OCI-LY3 (cell line): Measurements from ENCODE around the gene P3H2.

ENCODE experiments used
- H2AFZ ChIP-seq: fragments of 200-600, 300-600 bp; shearing (Covaris generic); 2 replicates; pipeline ENCODE4 v1.6.0; 2014; ENCODE audit warnings: antibody characterized with exemption, low read depth, low read length
- H3K27ac ChIP-seq: fragments of 200-600, 300-600 bp; sonication (generic); 2 replicates; pipeline ENCODE4 v1.5.1; 2014; ENCODE audit warnings: mild to moderate bottlenecking, low read length, moderate library complexity, mixed read lengths
- H3K27me3 ChIP-seq: fragments of 200-600, 300-600 bp; sonication (generic); 2 replicates; pipeline ENCODE4 v1.6.1; 2014; ENCODE audit warnings: low read depth, low read length, mixed read lengths
- H3K36me3 ChIP-seq: fragments of 200-600, 300-600 bp; sonication (generic); replicated peaks from 2 replicates; pipeline ENCODE3; 2014; ENCODE audit warnings: low read depth, low read length, mixed read lengths
- H3K4me1 ChIP-seq: fragments of 300-600, 200-600 bp; sonication (generic); 2 replicates; pipeline ENCODE4 v1.6.1; 2014; ENCODE audit warnings: low read length, mixed read lengths
- H3K4me2 ChIP-seq: fragments of 200-600, 300-600 bp; sonication (generic); 2 replicates; pipeline ENCODE4 v1.6.1; 2014; ENCODE audit warnings: low read length, mixed read lengths
- H3K4me3 ChIP-seq: fragments of 300-600, 200-600 bp; sonication (generic); 2 replicates; pipeline ENCODE4 v1.5.1; 2014; ENCODE audit warnings: antibody characterized with exemption, mild to moderate bottlenecking, low read length, moderate library complexity
- H3K79me2 ChIP-seq: fragments of 300-600, 200-600 bp; shearing (Covaris generic); 2 replicates; pipeline ENCODE4 v1.6.1; 2014; ENCODE audit warnings: mild to moderate bottlenecking, low read length, mixed read lengths
- H3K9ac ChIP-seq: fragments of 300-600, 200-600 bp; shearing (Covaris generic); 2 replicates; pipeline ENCODE4 v1.6.0; 2014; ENCODE audit warnings: mild to moderate bottlenecking, low read length, moderate library complexity
- H3K9me3 ChIP-seq: fragments of 200-600, 300-600 bp; shearing (Covaris generic); 2 replicates; pipeline ENCODE4 v1.6.1; 2014; ENCODE audit warnings: low read length, mixed read lengths; ENCODE audit not compliant: insufficient read depth
- H4K20me1 ChIP-seq: fragments of 200-600, 300-600 bp; sonication (generic); 2 replicates; pipeline ENCODE4 v1.6.1; 2016; ENCODE audit warnings: low read length, mixed read lengths; ENCODE audit not compliant: insufficient read depth
- EZH2phosphoT487 ChIP-seq: fragments of 200-600 bp; shearing (Covaris generic); IDR thresholded peaks from 2 replicates; pipeline ENCODE4 v1.6.1; 2018; ENCODE audit warnings: antibody characterized with exemption, mixed run types, low read depth
- TF ChIP-seq, protein P1 (sequence below): fragments of 200-600, 300-600 bp; sonication (generic); IDR thresholded peaks from 2 replicates; pipeline ENCODE4 v1.5.1; 2014; ENCODE audit warnings: antibody characterized with exemption, low read length, low read depth

Gene P3H2

DNA sequence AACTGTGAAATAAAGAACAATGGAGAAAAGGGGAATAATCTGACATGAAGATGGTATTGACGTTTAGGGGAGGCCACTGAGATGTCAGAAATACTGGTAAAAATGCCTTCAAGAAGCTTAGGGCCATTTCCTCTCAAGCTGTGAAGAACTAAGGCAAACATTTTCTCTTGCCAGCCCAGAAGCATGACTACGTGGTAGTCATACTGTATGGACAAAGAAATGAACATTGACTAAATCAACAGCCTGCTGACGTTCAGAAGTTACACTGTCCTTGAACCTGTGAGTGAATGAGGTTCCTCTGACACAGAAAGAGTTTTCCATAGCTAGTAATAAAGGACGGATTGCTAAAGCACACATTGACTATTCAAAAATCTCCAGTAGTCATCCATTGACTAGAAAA, 121.0 kb downstream of the P3H2 start:
- Histone ChIP-seq H2AFZ (no peak overlapping the region), H4K20me1 (no peaks in the 10 kb centered on the region), H3K9me3 (no peaks in the 10 kb centered on the region), H3K4me3 (no peak overlapping the region), H3K36me3 (no peaks in the 10 kb centered on the region), H3K4me2 (no peak overlapping the region), H3K4me1 (no peaks in the 10 kb centered on the region), H3K9ac (no peak overlapping the region), H3K27ac (no peak overlapping the region), H3K27me3 (no peaks in the 10 kb centered on the region), H3K79me2 (no peaks in the 10 kb centered on the region)
- no peak for TF ChIP-seq EZH2phosphoT487
- TF ChIP-seq, protein P1, sequence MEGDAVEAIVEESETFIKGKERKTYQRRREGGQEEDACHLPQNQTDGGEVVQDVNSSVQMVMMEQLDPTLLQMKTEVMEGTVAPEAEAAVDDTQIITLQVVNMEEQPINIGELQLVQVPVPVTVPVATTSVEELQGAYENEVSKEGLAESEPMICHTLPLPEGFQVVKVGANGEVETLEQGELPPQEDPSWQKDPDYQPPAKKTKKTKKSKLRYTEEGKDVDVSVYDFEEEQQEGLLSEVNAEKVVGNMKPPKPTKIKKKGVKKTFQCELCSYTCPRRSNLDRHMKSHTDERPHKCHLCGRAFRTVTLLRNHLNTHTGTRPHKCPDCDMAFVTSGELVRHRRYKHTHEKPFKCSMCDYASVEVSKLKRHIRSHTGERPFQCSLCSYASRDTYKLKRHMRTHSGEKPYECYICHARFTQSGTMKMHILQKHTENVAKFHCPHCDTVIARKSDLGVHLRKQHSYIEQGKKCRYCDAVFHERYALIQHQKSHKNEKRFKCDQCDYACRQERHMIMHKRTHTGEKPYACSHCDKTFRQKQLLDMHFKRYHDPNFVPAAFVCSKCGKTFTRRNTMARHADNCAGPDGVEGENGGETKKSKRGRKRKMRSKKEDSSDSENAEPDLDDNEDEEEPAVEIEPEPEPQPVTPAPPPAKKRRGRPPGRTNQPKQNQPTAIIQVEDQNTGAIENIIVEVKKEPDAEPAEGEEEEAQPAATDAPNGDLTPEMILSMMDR = no peak

DNA sequence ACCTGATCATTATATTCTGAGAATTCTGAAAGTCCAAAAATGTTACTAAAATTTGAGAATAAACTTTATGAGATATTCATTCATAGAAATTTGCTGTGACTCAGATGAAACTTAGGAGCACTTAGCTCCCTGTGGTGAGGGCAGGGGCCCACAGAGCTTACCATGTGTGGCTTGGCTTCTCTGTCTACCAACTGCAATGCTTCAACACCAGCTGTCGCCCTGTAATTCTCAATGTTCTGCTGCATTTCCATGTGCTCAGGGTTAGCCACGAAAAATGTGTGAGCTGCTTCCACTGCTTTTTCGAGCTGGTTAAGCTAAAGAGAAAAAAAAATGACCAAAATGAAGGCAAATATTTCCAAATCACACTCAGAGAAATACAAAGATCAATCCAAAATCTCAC, 125.6 kb downstream of the P3H2 start:
- Histone ChIP-seq H3K9ac (no peak overlapping the region), H4K20me1 (no peaks in the 10 kb centered on the region), H3K27me3 (no peaks in the 10 kb centered on the region), H3K27ac (no peak overlapping the region), H3K79me2 (no peaks in the 10 kb centered on the region), H2AFZ (no peak overlapping the region), H3K36me3 (no peaks in the 10 kb centered on the region), H3K4me3 (no peak overlapping the region), H3K4me1 (no peaks in the 10 kb centered on the region), H3K4me2 (no peak overlapping the region), H3K9me3 (no peaks in the 10 kb centered on the region)
- TF ChIP-seq, protein P1 = no peak
- no peak for TF ChIP-seq EZH2phosphoT487

DNA sequence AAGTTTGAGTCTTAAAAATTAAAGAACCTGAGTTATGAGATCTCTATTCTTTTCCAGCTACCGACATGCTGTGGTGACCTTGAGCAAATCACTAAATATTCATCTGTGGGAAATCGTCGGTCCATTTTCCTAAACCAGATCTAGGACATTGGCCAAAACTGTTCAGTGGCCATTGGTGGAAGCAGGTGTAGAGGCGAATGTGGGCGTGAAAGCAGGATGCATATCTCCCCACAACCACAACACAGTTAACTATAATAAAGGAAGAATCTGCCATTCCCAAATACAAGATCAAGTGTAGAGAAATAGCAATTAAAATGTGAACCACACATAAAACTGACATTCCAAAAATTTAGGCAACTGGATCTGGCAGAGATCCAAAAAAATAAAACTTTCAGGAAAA, 129.9 kb downstream of the P3H2 start:
- H3K27me3 ChIP-seq = no peaks in the 10 kb centered on the region
- H3K27ac ChIP-seq = no peak overlapping the region
- no peaks in the 10 kb centered on the region for H3K79me2 ChIP-seq
- H3K4me3 ChIP-seq = no peak overlapping the region
- TF ChIP-seq EZH2phosphoT487 = no peak
- TF ChIP-seq, protein P1 = no peak
- H3K9ac ChIP-seq = no peak overlapping the region
- H3K36me3 ChIP-seq = no peaks in the 10 kb centered on the region
- no peak overlapping the region for H3K4me2 ChIP-seq
- no peak overlapping the region for H2AFZ ChIP-seq
- no peaks in the 10 kb centered on the region for H3K9me3 ChIP-seq
- no peaks in the 10 kb centered on the region for H4K20me1 ChIP-seq
- peaks cover 3% of the 10 kb centered on the region; the same call in 1 of the 2 replicates for H3K4me1 ChIP-seq

DNA sequence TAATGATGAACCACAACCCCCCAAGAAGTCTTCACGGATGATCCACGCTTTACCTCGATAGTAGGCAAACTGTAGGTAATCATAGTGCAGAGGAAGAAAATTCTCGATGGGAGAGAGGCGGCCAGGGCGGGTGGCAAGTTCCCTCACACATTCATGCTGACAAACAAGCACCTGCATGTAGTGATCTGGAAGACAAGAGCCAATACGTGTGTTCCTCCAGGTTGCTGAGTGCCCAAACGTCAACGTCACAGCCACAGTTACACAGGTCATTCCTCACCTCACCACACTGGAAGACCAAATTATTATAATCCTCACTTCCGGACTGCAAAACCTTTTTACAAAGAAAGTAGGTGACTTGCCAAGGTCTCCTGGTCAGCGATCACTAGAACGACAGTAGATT, 131.8 kb downstream of the P3H2 start:
- TF ChIP-seq, protein P1 = no peak
- no peak for TF ChIP-seq EZH2phosphoT487
- Histone ChIP-seq H3K4me3 (no peak overlapping the region), H3K36me3 (no peaks in the 10 kb centered on the region)

More for the DNA sequence above, 131.8 kb downstream of the P3H2 start:
- Histone ChIP-seq H3K27ac (no peak overlapping the region), H3K4me1 (peaks cover 9% of the 10 kb centered on the region), H3K9me3 (no peaks in the 10 kb centered on the region), H3K4me2 (no peak overlapping the region), H3K79me2 (no peaks in the 10 kb centered on the region), H4K20me1 (no peaks in the 10 kb centered on the region), H2AFZ (no peak overlapping the region), H3K27me3 (no peaks in the 10 kb centered on the region), H3K9ac (no peak overlapping the region)
